Pancreas (tissue), 10 donors: ENCODE data around the gene ZNF850. TPM values are rescaled to one million over a fixed set of nuclear protein-coding genes. Genes with fewer than 3 reads are reported as not detected.
"Not testable (repeated sequence)": the region's sequence is repeated elsewhere in the genome, so short reads cannot be mapped to it uniquely, and the experiment has no call there.

ENCODE experiments used
- ATAC-seq, 4 donors: fragments of 200-7000 bp; cut with Tn5 transposase; one replicate each; pipeline versions ENCODE4 v1.8.0 to v1.9.1; 2020; ENCODE audit warnings: mild to moderate bottlenecking in 4 of 4, moderate library complexity in 4 of 4
- DNase-seq, 6 donors: peaks; one replicate each; pipeline ENCODE4 v3.0.0-alpha.2; 2020
- FAIRE-seq: peaks from 2 replicates; lab custom pipeline; 2012; peaks lifted over from hg19 to GRCh38; lab: Jason Lieb, UNC
- H3K27ac ChIP-seq, 4 donors: fragments of 200-600 bp; sonication (generic); 1 replicate in 3 of 4; 2 replicates in 1 of 4; pipeline versions ENCODE4 v1.5.0 to v1.8.0; 2020
- H3K27me3 ChIP-seq, 4 donors: fragments of 200-600 bp; one replicate each; pipeline ENCODE4 v1.8.0; 2021
- H3K36me3 ChIP-seq, 3 donors: fragments of 200-600 bp; sonication (generic) in 1 of 3; one replicate each; pipeline versions ENCODE4 v1.5.0 to v1.8.0; 2020 to 2021
- H3K4me1 ChIP-seq, 3 donors: fragments of 200-600 bp; one replicate each; pipeline ENCODE4 v1.8.0; 2021
- H3K4me3 ChIP-seq, 4 donors: fragments of 200-600 bp; sonication (generic) in 2 of 4; one replicate each; pipeline versions ENCODE4 v1.5.0 to v1.8.0; 2020 to 2021
- H3K9me3 ChIP-seq, 4 donors: fragments of 200-600 bp; one replicate each; pipeline ENCODE4 v1.8.0; 2021
- WGBS, 2 donors: extraction: QIAGEN DNeasy Blood & Tissue Kit; methylation state at CpG; one replicate each; pipeline ENCODE4 v1.1.7; 2013; 5-methylcytosine and 5-hydroxymethylcytosine counted together
- intact Hi-C, 3 donors: fragments of 100-400 bp; cut with DNase I; formaldehyde crosslinking; loops; one replicate each; pipeline versions ENCODE4 v1.11.1 to v1.14.2; 2022
- polyA plus RNA-seq, 2 donors: library from polyadenylated mRNA; stranded (reverse); fragments of 200-250 nt; gene quantifications; one replicate each; pipeline ENCODE4 v1.2.3, GENCODE V29; 2013
- total RNA-seq, 6 donors: library from RNA; stranded (reverse); fragmentation: NEBNext Ultra II Directional in 4 of 6; extraction: Animal tissue kit (Norgen Biotek cat#: 25700) in 4 of 6; gene quantifications; one replicate each; pipeline versions ENCODE4 v1.2.1 to v1.2.4, GENCODE V29; 2021 to 2023
- TF ChIP-seq, protein P1 (sequence below), 4 donors: fragments of 200-600 bp; sonication (generic) in 3 of 4; IDR thresholded peaks; one replicate each; pipeline versions ENCODE4 v1.5.0 to v1.8.0; 2021; ENCODE audit warnings: antibody characterized with exemption in 4 of 4
- donor health status: healthy with polysubstance abuse.
- donor health status: DM: no; HTN: no; CAD: no; lungs with moderate emphysema.
- donor health status: DM: no; HTN: no; CAD: no.
- donor health status: control.
- donor health status: control.
- donor health status: Bipolar disorder and iron deficiency.
- donor health status: DM: yes; HTN: yes; CAD: no.
- donor health status: DM: no; HTN: no; CAD: no.
- donor health status: DM: no; HTN: no; CAD: no.
- donor health status: DM: yes; HTN: yes; CAD: no.

The ZNF850 gene
- total and polyA plus RNA-seq, 8 donors, result 0.34 to 2.4 (median 1.4) TPM

DNA sequence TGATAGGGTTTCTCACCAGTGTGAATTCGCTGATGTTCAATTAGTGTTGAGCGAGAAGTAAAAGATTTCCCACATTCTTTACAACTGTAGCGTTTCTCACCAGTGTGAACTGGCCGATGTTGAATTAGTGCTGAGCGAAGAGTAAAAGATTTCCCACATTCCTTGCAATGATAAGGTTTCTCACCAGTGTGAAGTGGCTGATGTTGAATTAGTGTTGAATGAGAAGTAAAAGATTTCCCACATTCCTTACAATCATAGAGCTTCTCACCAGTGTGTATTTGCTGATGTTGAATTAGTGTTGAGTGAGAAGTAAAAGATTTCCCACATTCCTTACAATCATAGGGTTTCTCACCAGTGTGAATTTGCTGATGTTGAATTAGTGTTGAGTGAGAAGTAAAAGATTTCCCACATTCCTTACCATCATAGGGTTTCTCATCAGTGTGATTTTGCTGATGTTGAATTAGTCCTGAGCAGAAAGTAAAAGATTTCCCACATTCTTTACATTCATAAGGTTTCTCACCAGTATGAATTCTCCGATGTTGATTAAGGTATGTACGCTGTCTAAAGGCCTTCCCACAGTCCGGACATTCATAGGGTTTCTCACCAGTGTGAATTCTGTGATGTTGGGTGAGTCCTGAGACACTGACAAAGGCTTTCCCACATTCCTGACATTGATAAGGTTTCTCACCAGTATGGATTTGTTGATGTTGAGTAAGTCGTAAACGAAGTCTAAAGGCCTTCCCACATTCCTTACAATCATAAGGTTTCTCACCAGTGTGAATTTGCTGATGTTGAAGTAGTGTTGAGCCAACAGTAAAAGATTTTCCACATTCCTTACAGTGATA is 24.0 kb downstream of the ZNF850 start:
- WGBS, 2 donors, result 96 to 99% methylated on average over 10 of the region's 10 CpGs
- intact Hi-C loops, result no loop called here
- TF ChIP-seq, protein P1, sequence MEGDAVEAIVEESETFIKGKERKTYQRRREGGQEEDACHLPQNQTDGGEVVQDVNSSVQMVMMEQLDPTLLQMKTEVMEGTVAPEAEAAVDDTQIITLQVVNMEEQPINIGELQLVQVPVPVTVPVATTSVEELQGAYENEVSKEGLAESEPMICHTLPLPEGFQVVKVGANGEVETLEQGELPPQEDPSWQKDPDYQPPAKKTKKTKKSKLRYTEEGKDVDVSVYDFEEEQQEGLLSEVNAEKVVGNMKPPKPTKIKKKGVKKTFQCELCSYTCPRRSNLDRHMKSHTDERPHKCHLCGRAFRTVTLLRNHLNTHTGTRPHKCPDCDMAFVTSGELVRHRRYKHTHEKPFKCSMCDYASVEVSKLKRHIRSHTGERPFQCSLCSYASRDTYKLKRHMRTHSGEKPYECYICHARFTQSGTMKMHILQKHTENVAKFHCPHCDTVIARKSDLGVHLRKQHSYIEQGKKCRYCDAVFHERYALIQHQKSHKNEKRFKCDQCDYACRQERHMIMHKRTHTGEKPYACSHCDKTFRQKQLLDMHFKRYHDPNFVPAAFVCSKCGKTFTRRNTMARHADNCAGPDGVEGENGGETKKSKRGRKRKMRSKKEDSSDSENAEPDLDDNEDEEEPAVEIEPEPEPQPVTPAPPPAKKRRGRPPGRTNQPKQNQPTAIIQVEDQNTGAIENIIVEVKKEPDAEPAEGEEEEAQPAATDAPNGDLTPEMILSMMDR (IDR thresholded peaks at IDR 0.05), result no peak
- DNase-seq (no peak), FAIRE-seq (no peak), ATAC-seq (no peak)
- Histone ChIP-seq H3K27me3 (no peaks in the 10 kb centered on the region), H3K36me3 (peaks cover 0 to 23% (median 10%) of the 10 kb centered on the region in 3 donors), H3K27ac (no peak overlapping the region), H3K9me3 (peaks cover 0 to 22% (median 9%) of the 10 kb centered on the region in 4 donors), H3K4me3 (no peak overlapping the region), H3K4me1 (no peaks in the 10 kb centered on the region)

DNA sequence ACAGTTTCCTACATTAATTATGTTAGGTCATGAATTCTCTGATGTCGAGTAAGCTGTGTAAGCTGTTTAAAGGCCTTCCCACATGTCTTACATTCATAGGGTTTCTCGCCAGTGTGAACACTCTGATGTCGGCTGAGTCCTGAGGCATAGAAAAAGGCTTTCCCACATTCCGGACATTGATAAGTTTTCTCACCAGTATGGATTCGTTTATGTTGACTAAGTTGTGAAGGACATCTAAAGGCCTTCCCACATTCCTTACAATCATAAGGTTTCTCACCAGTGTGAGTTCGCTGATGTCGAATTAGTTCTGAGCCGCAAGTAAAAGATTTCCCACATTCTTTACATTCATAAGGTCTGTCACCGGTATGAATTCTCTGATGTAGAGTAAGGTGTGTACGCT is 24.9 kb downstream of the ZNF850 start:
- Histone ChIP-seq H3K36me3 (peaks cover 0 to 23% (median 10%) of the 10 kb centered on the region in 3 donors), H3K4me3 (no peak overlapping the region), H3K27me3 (no peaks in the 10 kb centered on the region), H3K9me3 (peaks cover 0 to 22% (median 9%) of the 10 kb centered on the region in 4 donors), H3K27ac (no peak overlapping the region), H3K4me1 (no peaks in the 10 kb centered on the region)
- intact Hi-C loops, result no loop called here
- 96 to 97% methylated on average over 10 of the region's 10 CpGs for WGBS, 2 donors
- no peak for FAIRE-seq
- ATAC-seq, result no peak
- TF ChIP-seq, protein P1 (IDR thresholded peaks at IDR 0.05), result no peak
- DNase-seq, result no peak

DNA sequence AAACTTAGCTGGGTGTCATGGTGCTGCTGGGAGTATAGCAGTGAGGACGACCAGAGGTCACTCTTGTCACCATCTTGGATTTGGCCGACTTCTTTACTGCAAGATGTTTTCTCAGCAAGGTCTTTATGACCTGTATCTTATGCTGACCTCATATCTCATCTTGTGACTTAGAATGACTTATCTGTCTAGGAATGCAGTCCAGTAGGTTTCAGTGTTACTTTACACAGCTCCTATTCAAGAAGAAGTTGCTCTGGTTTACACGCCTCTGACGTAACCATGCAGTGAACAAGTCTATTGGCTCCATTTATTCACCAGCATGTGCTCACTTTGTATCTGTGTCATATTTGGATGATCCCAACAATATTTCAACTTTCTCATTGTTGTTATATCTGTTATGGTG is 26.7 kb downstream of the ZNF850 start:
- TF ChIP-seq, protein P1 (IDR thresholded peaks at IDR 0.05), result no peak
- no peak overlapping the region for H3K4me3 ChIP-seq
- FAIRE-seq, result no peak
- DNase-seq, result no peak
- H3K36me3 ChIP-seq, result peaks cover 0 to 23% (median 10%) of the 10 kb centered on the region in 3 donors
- no peaks in the 10 kb centered on the region for H3K4me1 ChIP-seq
- no peak overlapping the region for H3K27ac ChIP-seq
- 96 to 99% methylated on average over 4 of the region's 4 CpGs for WGBS, 2 donors
- intact Hi-C loops, result no loop called here
- no peaks in the 10 kb centered on the region for H3K27me3 ChIP-seq
- peaks cover 0 to 22% (median 9%) of the 10 kb centered on the region in 4 donors for H3K9me3 ChIP-seq
- no peak for ATAC-seq

DNA sequence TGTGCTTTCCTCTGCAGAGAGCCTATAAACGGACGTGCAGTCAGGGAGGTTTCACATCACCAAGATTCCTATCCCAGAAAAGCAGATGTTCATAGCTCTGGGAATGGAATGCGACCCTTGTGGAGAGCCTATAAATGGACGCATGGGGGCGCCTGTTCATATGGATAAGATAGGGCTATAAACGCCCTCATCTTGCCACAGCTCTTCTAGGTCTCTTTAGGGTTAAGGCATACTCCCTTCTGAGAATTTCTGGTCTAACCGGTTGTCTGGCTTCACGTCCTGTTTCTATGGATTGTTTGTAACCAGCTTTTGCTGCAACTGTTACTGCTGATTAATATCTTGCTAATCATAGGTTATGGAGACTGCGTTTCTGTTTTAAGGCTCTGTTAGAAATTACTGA is 36.4 kb downstream of the ZNF850 start:
- not testable (repeated sequence) for FAIRE-seq

DNA sequence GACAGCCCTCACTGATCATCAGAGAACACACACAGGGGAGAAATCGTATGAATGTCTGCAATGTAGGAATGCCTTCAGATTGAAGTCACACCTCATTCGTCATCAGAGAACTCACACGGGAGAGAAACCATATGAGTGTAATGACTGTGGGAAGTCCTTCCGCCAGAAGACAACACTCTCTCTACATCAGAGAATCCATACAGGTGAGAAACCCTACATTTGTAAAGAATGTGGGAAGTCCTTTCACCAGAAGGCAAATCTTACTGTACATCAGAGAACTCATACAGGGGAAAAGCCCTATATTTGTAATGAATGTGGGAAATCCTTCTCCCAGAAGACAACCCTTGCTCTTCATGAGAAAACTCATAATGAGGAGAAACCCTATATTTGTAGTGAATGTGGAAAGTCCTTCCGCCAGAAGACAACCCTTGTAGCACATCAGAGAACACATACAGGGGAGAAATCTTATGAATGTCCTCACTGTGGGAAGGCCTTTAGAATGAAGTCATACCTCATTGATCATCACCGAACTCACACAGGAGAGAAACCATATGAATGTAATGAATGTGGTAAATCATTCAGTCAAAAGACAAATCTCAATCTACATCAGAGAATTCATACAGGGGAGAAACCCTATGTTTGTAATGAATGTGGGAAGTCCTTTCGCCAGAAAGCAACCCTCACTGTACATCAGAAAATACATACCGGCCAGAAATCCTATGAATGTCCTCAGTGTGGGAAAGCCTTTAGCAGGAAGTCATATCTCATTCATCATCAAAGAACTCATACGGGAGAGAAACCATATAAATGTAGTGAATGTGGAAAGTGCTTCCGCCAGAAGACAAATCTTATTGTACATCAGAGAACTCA is 52.7 kb downstream of the ZNF850 start:
- intact Hi-C loops, result no loop called here
- no peak for DNase-seq
- Histone ChIP-seq H3K27ac (no peak overlapping the region), H3K9me3 (peaks cover 0 to 43% (median 8%) of the 10 kb centered on the region in 4 donors), H3K4me1 (no peaks in the 10 kb centered on the region), H3K36me3 (peaks cover 7 to 52% (median 36%) of the 10 kb centered on the region in 3 donors), H3K4me3 (no peak overlapping the region), H3K27me3 (no peaks in the 10 kb centered on the region)
- TF ChIP-seq, protein P1 (IDR thresholded peaks at IDR 0.05), result no peak
- ATAC-seq, result no peak
- no peak for FAIRE-seq
- 97 to 98% methylated on average over 10 of the region's 10 CpGs for WGBS, 2 donors

More for the DNA sequence above, 36.4 kb downstream of the ZNF850 start:
- DNase-seq, intact Hi-C loops, H3K27me3 ChIP-seq, H3K4me1 ChIP-seq, H3K27ac ChIP-seq, H3K36me3 ChIP-seq, H3K4me3 ChIP-seq, H3K9me3 ChIP-seq, ATAC-seq: not testable (repeated sequence)
- 51 to 54% methylated on average over 9 of the region's 9 CpGs for WGBS, 2 donors
